AML-193 (cell line): ENCODE results near the gene GRIK1.

Source experiments
- DNase-seq, 2 experiments: peaks; one replicate each; lab custom pipeline; 2025; lab: John Stamatoyannopoulos, UW

Gene GRIK1

GRCh38 chr21:29642551-29643245 is 297.1 kb downstream of the GRIK1 start:
- no peak for DNase-seq

GRCh38 chr21:29641635-29642550 is 297.9 kb downstream of the GRIK1 start:
- DNase-seq: no peak

GRCh38 chr21:29641001-29641634 is 298.7 kb downstream of the GRIK1 start:
- DNase-seq: no peak

GRCh38 chr21:29640080-29640508 is 299.7 kb downstream of the GRIK1 start:
- peak; percentile 72 to 84 for DNase-seq

GRCh38 chr21:29639366-29640079 is 300.3 kb downstream of the GRIK1 start:
- DNase-seq: peak; percentile 31 to 43

GRCh38 chr21:29638761-29639327 is 301.0 kb downstream of the GRIK1 start:
- peak; percentile 26 to 27 for DNase-seq

GRCh38 chr21:29638138-29638537 is 301.7 kb downstream of the GRIK1 start:
- no peak for DNase-seq

GRCh38 chr21:29637553-29637952 is 302.2 kb downstream of the GRIK1 start:
- no peak for DNase-seq

- DNase-seq: no peak
These were observed 302.7 kb downstream of the GRIK1 start for GRCh38 chr21:29637134-29637533.

GRCh38 chr21:29634418-29634817 is 305.4 kb downstream of the GRIK1 start:
- DNase-seq: no peak

- no peak for DNase-seq
These were observed 306.0 kb downstream of the GRIK1 start for GRCh38 chr21:29633756-29634155.

GRCh38 chr21:29630441-29630840 is 309.4 kb downstream of the GRIK1 start:
- no peak for DNase-seq

GRCh38 chr21:29627905-29628304 is 311.9 kb downstream of the GRIK1 start:
- DNase-seq: no peak

- no peak for DNase-seq
These were observed 312.9 kb downstream of the GRIK1 start for GRCh38 chr21:29626801-29627470.

GRCh38 chr21:29625990-29626389 is 313.8 kb downstream of the GRIK1 start:
- DNase-seq: no peak

- DNase-seq: no peak
These were observed 315.0 kb downstream of the GRIK1 start for GRCh38 chr21:29624776-29625175.

GRCh38 chr21:29621525-29621924 is 318.3 kb downstream of the GRIK1 start:
- DNase-seq: no peak

GRCh38 chr21:29616209-29616751 is 323.5 kb downstream of the GRIK1 start:
- no peak for DNase-seq

GRCh38 chr21:29613877-29614276 is 325.9 kb downstream of the GRIK1 start:
- no peak for DNase-seq

- DNase-seq: no peak
These were observed 326.8 kb downstream of the GRIK1 start for GRCh38 chr21:29613021-29613420.
